ENCODE data around the gene ZNF587. TPM values are rescaled to one million over a fixed set of nuclear protein-coding genes. Genes with fewer than 3 reads are reported as not detected.
"Not testable (repeated sequence)": the region's sequence is repeated elsewhere in the genome, so short reads cannot be mapped to it uniquely, and the experiment has no call there.

The ZNF587 gene
- polyA plus RNA-seq (8.2 to 14.4 TPM (median 14.0 TPM) in 3 replicates), polyA minus RNA-seq (18.6 to 28.5 TPM (median 18.9 TPM) in 3 replicates)
- polyA plus RNA-seq (2011; ENCODE audit: low read depth), result 2.9 TPM
- 4.7 and 8.2 TPM in 2 replicates for polyA plus RNA-seq (2011; cell fraction: cytosol; rRNA removed)
- 40.8 and 42.7 TPM in 2 replicates for polyA plus RNA-seq (2011; cell fraction: nucleus; rRNA removed)
- polyA plus RNA-seq (2012; ENCODE audit: low replicate concordance), result 6.5 and 9.4 TPM in 2 replicates
- 33.2 TPM for polyA minus RNA-seq (2011; cell fraction: cytosol; rRNA and poly(A)+ RNA removed)
- 16.9 and 28.7 TPM in 2 replicates for polyA minus RNA-seq (2011; cell fraction: nucleus; rRNA and poly(A)+ RNA removed)

GRCh38 chr19:57849666-57850473, at the start of gene ZNF587:
TSS of gene ZNF587 (plus strand) at chr19:57849859. CDS start at chr19:57850039, 180 bp downstream.
- H3K36me3 ChIP-seq (ENCODE audit: control insufficient read depth in 2 of 2, extremely low read depth in 1 of 2, insufficient read depth in 2 of 2, low read length in 2 of 2); H3K4me1 ChIP-seq (ENCODE audit: control insufficient read depth, extremely low read depth, insufficient read depth, low read length); H3K27me3 ChIP-seq (ENCODE audit: control insufficient read depth, extremely low read depth, insufficient read depth, low read length); H4K20me1 ChIP-seq (ENCODE audit: control insufficient read depth, extremely low read depth, insufficient read depth, low read length); H3K9me3 ChIP-seq (ENCODE audit: control insufficient read depth, low read depth, low read length); dilution Hi-C loops (cut with MboI; ENCODE audit: extremely low pct_ligation_motif_present, low sequenced_read_pairs); H3K9me1 ChIP-seq (ENCODE audit: control insufficient read depth, extremely low read depth, insufficient read depth, low read length): not testable (repeated sequence)
- H3K9ac ChIP-seq (ENCODE audit: control insufficient read depth, extremely low read depth, insufficient read depth, low read length), result peak within 1 kb of the TSS; percentile 89
- peaks cover 56% of the 10 kb centered on the region for H3K79me2 ChIP-seq (ENCODE audit: control insufficient read depth, insufficient read depth, low read length)
- FAIRE-seq (peak; percentile 94), DNase-seq (ENCODE audit: low read depth, low spot score) (peak; percentile 54)
- peak within 1 kb of the TSS; percentile 84 for H3K27ac ChIP-seq (ENCODE audit: control insufficient read depth, insufficient read depth, low read length)
- H3K4me2 ChIP-seq (ENCODE audit: control insufficient read depth, extremely low read depth, insufficient read depth, low read depth, low read length), result peak within 1 kb of the TSS; percentile 92
- peak within 1 kb of the TSS; percentile 67 to 86 (median 81) for H3K4me3 ChIP-seq (ENCODE audit: control insufficient read depth in 2 of 3, extremely low read depth in 1 of 3, insufficient read depth in 2 of 3, low read depth in 1 of 3, low read length in 3 of 3)
- H2AFZ ChIP-seq (ENCODE audit: control insufficient read depth, low read length), result peak within 1 kb of the TSS; percentile 22

- Histone ChIP-seq H4K20me1 (ENCODE audit: control insufficient read depth, extremely low read depth, insufficient read depth, low read length) (no peaks in the 10 kb centered on the region), H3K9ac (ENCODE audit: control insufficient read depth, extremely low read depth, insufficient read depth, low read length) (no peak overlapping the region), H3K9me3 (ENCODE audit: control insufficient read depth, low read depth, low read length) (no peaks in the 10 kb centered on the region), H3K36me3 (ENCODE audit: control insufficient read depth in 2 of 2, extremely low read depth in 1 of 2, insufficient read depth in 2 of 2, low read length in 2 of 2) (peaks cover under 1 to 9% of the 10 kb centered on the region in 2 experiments), H3K4me3 (ENCODE audit: control insufficient read depth in 2 of 3, extremely low read depth in 1 of 3, insufficient read depth in 2 of 3, low read depth in 1 of 3, low read length in 3 of 3) (no peak overlapping the region), H3K4me2 (ENCODE audit: control insufficient read depth, extremely low read depth, insufficient read depth, low read depth, low read length) (no peak overlapping the region), H3K9me1 (ENCODE audit: control insufficient read depth, extremely low read depth, insufficient read depth, low read length) (no peaks in the 10 kb centered on the region), H2AFZ (ENCODE audit: control insufficient read depth, low read length) (no peak overlapping the region), H3K27ac (ENCODE audit: control insufficient read depth, insufficient read depth, low read length) (no peak overlapping the region), H3K4me1 (ENCODE audit: control insufficient read depth, extremely low read depth, insufficient read depth, low read length) (peaks cover 49% of the 10 kb centered on the region), H3K27me3 (ENCODE audit: control insufficient read depth, extremely low read depth, insufficient read depth, low read length) (no peaks in the 10 kb centered on the region), H3K79me2 (ENCODE audit: control insufficient read depth, insufficient read depth, low read length) (peaks cover 20% of the 10 kb centered on the region)
- DNase-seq (ENCODE audit: low read depth, low spot score) (no peak), FAIRE-seq (no peak)
- no peak for TF ChIP-seq CTCF (optimal IDR thresholded peaks at IDR 0.05 in 1 of 3, IDR thresholded peaks at IDR 0.05 in 1 of 3, conservative IDR thresholded peaks at IDR 0.05 in 1 of 3; ENCODE audit: extremely low read depth in 1 of 3, insufficient read depth in 2 of 3, low read length in 3 of 3)
- no peak for TF ChIP-seq EZH2 (IDR thresholded peaks at IDR 0.05; ENCODE audit: low read length)
- dilution Hi-C loops (cut with MboI; ENCODE audit: extremely low pct_ligation_motif_present, low sequenced_read_pairs), result no loop called here
Measured at GRCh38 chr19:57800696-57801095, 49.0 kb upstream of the ZNF587 start.

Data from keratinocyte (primary cell).